SK-N-SH treated with all-trans-retinoic acid at 6 μM for 48 hours (cell line): Measurements from ENCODE around the gene P2RX2.

ENCODE experiments used
- ATAC-seq: fragments of 200-7000 bp; cut with Tn5 transposase; 3 replicates; pipeline ENCODE4 v1.9.1; 2020; ENCODE audit warnings: mild to moderate bottlenecking, moderate library complexity
- ARNTL ChIP-seq: fragments of 450-650 bp; formaldehyde crosslinking; IDR thresholded peaks from 2 replicates; pipeline ENCODE4 v1.5.0; 2020; ENCODE audit warnings: low read depth, mild to moderate bottlenecking, moderate library complexity, borderline replicate concordance
- BACH2 ChIP-seq: fragments of 250-450 bp; sonication (Bioruptor Pico); IDR thresholded peaks from 2 replicates; pipeline ENCODE4 v1.9.0; 2021; ENCODE audit warnings: mild to moderate bottlenecking, borderline replicate concordance
- CSDC2 ChIP-seq: fragments of 250-450 bp; sonication (Bioruptor Pico); IDR thresholded peaks from 2 replicates; pipeline ENCODE4 v1.5.0; 2020; ENCODE audit warnings: mild to moderate bottlenecking, moderate library complexity
- ESRRG ChIP-seq: fragments of 250-450 bp; sonication (Bioruptor Pico); IDR thresholded peaks from 2 replicates; pipeline ENCODE4 v1.6.1; 2021; ENCODE audit warnings: mild to moderate bottlenecking
- GLIS3 ChIP-seq: fragments of 250-450 bp; sonication (Bioruptor Pico); IDR thresholded peaks from 2 replicates; pipeline ENCODE4 v1.5.0; 2020; ENCODE audit warnings: mild to moderate bottlenecking, moderate library complexity
- ISL1 ChIP-seq: fragments of 250-450 bp; sonication (Bioruptor Pico); IDR thresholded peaks from 2 replicates; pipeline ENCODE4 v2.1.2; 2022; ENCODE audit warnings: mild to moderate bottlenecking, moderate library complexity
- PPARA ChIP-seq: fragments of 250-450 bp; sonication (Bioruptor Pico); IDR thresholded peaks from 2 replicates; pipeline ENCODE4 v1.5.0; 2020; ENCODE audit warnings: mild to moderate bottlenecking, borderline replicate concordance
- SNAI2 ChIP-seq: fragments of 250-450 bp; sonication (Bioruptor Pico); IDR thresholded peaks from 2 replicates; pipeline ENCODE4 v1.5.0; 2020; ENCODE audit warnings: mild to moderate bottlenecking, moderate library complexity
- TOX ChIP-seq: fragments of 250-450 bp; sonication (Bioruptor Pico); IDR thresholded peaks from 2 replicates; pipeline ENCODE4 v1.8.0; 2021; ENCODE audit warnings: mild to moderate bottlenecking, moderate library complexity, borderline replicate concordance
- ZC3H10 ChIP-seq: fragments of 250-450 bp; sonication (Bioruptor Pico); IDR thresholded peaks from 2 replicates; pipeline ENCODE4 v1.5.1; 2021; ENCODE audit warnings: mild to moderate bottlenecking, moderate library complexity
- ZFP3 ChIP-seq: fragments of 250-450 bp; sonication (Bioruptor Pico); IDR thresholded peaks from 2 replicates; pipeline ENCODE4 v1.5.0; 2020; ENCODE audit warnings: mild to moderate bottlenecking, moderate library complexity
- ZFP30 ChIP-seq: fragments of 450-650 bp; formaldehyde crosslinking; IDR thresholded peaks from 2 replicates; pipeline ENCODE4 v1.5.0; 2022; ENCODE audit warnings: mild to moderate bottlenecking, moderate library complexity
- ZNF565 ChIP-seq: fragments of 450-650 bp; formaldehyde crosslinking; conservative IDR thresholded peaks from 2 replicates; pipeline ENCODE4 v1.5.0; 2020; ENCODE audit warnings: low read depth, mild to moderate bottlenecking, moderate library complexity
- ZNF8 ChIP-seq: fragments of 450-650 bp; formaldehyde crosslinking; IDR thresholded peaks from 2 replicates; pipeline ENCODE4 v1.5.0; 2020; ENCODE audit warnings: mild to moderate bottlenecking, moderate library complexity
- TF ChIP-seq, protein P1 (sequence below): fragments of 250-450 bp; sonication (Bioruptor Pico); IDR thresholded peaks from 2 replicates; pipeline ENCODE4 v1.5.1; 2021; ENCODE audit warnings: mild to moderate bottlenecking, moderate library complexity
- TF ChIP-seq, protein P2 (sequence below): fragments of 250-450 bp; sonication (Bioruptor Pico); IDR thresholded peaks from 2 replicates; pipeline ENCODE4 v1.8.0; 2021; ENCODE audit warnings: low read depth, mild to moderate bottlenecking, moderate library complexity, borderline replicate concordance
- TF ChIP-seq, protein P3 (sequence below): fragments of 250-450 bp; sonication (Bioruptor Pico); IDR thresholded peaks from 2 replicates; pipeline ENCODE4 v1.5.1; 2020; ENCODE audit warnings: low read depth, mild to moderate bottlenecking, moderate library complexity
- TF ChIP-seq, protein P4 (sequence below): fragments of 250-450 bp; sonication (Bioruptor Pico); IDR thresholded peaks from 2 replicates; pipeline ENCODE4 v1.8.0; 2020; ENCODE audit warnings: mild to moderate bottlenecking, moderate library complexity, borderline replicate concordance

The P2RX2 gene

DNA sequence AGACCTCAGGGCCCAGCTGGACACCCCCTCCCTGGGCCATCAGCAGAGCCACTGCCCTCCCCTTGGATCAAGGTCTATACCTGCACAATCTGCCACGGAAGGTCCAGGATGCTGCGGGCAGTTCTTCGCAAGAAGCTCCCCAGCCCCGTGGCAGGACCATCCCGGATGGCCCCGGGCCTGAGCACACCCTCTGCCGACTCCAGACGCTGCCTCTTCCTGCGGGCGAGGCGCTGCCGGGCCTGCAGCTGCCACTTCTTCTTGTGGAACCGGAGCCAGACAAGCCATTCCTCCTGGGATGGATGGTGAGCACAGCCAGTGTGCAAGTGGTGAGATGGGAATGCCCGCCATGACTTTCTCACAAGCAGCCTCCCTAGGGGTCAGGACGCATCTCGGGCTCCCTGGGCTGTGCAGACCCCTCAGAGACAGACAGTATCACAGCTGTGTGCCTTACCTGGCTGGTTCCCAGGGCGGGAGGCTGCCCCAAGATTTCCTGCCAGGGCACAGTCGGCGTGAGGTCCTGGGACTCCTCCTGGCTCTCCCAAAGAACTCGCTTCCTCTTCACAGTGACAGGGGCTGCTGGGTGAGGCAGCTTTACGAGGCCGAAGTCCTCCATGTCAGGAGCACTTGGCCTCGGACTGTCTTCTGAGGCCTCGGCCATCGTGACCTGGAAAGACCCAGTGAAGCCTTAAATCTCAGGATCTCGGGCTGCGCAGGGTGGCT, 30.8 kb downstream of the P2RX2 start:
- TF ChIP-seq ARNTL: no peak
- TF ChIP-seq BACH2 (CRISPR knock-in tag): no peak
- no peak for TF ChIP-seq ZNF8 (CRISPR knock-in tag)
- TF ChIP-seq, protein P1, sequence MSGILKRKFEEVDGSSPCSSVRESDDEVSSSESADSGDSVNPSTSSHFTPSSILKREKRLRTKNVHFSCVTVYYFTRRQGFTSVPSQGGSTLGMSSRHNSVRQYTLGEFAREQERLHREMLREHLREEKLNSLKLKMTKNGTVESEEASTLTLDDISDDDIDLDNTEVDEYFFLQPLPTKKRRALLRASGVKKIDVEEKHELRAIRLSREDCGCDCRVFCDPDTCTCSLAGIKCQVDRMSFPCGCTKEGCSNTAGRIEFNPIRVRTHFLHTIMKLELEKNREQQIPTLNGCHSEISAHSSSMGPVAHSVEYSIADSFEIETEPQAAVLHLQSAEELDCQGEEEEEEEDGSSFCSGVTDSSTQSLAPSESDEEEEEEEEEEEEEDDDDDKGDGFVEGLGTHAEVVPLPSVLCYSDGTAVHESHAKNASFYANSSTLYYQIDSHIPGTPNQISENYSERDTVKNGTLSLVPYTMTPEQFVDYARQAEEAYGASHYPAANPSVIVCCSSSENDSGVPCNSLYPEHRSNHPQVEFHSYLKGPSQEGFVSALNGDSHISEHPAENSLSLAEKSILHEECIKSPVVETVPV (CRISPR knock-in tag): no peak
- no peak for TF ChIP-seq PPARA (CRISPR knock-in tag)
- TF ChIP-seq ZNF565 (CRISPR knock-in tag): no peak
- TF ChIP-seq ESRRG (CRISPR knock-in tag): no peak
- TF ChIP-seq SNAI2 (CRISPR knock-in tag): no peak
- TF ChIP-seq, protein P2, sequence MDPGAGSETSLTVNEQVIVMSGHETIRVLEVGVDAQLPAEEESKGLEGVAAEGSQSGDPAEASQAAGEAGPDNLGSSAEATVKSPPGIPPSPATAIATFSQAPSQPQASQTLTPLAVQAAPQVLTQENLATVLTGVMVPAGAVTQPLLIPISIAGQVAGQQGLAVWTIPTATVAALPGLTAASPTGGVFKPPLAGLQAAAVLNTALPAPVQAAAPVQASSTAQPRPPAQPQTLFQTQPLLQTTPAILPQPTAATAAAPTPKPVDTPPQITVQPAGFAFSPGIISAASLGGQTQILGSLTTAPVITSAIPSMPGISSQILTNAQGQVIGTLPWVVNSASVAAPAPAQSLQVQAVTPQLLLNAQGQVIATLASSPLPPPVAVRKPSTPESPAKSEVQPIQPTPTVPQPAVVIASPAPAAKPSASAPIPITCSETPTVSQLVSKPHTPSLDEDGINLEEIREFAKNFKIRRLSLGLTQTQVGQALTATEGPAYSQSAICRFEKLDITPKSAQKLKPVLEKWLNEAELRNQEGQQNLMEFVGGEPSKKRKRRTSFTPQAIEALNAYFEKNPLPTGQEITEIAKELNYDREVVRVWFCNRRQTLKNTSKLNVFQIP (CRISPR knock-in tag): no peak
- TF ChIP-seq CSDC2 (CRISPR knock-in tag): no peak
- no peak for TF ChIP-seq ZFP3 (CRISPR knock-in tag)
- TF ChIP-seq GLIS3 (CRISPR knock-in tag): no peak
- no peak for TF ChIP-seq ISL1
- TF ChIP-seq ZC3H10: no peak
- no peak for ATAC-seq

DNA sequence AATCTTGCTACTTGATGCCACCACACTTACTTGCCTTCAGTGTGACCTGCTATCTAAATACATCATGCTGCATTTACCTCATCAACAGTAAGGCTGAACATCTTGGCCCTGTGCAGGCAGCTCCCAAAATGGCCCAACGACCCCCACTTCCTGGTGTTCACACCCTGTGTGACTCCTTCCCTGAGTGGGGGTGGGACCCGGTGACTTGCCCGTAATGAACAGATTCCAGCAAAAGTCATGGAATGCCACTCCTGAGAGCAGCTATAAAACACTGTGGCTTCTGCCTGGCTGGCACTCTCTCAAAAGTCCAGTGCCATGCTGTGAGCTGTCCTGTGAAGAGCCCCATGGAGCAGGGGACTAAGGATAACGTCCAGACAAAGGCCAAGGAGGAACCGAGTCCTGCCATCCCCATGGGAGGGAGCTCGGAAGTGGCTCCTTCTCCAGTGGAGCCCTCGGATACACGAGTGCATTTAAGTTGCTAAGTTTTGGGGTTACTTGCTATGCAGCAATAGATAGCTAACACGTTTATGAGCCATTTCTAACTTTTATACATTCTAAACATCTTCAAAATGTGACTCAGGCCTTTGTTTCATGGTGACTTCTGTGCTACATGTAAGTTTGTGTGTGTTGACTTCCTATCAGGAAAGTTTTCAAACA, 33.0 kb downstream of the P2RX2 start:
- TF ChIP-seq ZNF565 (CRISPR knock-in tag) (no peak), ARNTL (no peak), BACH2 (CRISPR knock-in tag) (no peak)

DNA sequence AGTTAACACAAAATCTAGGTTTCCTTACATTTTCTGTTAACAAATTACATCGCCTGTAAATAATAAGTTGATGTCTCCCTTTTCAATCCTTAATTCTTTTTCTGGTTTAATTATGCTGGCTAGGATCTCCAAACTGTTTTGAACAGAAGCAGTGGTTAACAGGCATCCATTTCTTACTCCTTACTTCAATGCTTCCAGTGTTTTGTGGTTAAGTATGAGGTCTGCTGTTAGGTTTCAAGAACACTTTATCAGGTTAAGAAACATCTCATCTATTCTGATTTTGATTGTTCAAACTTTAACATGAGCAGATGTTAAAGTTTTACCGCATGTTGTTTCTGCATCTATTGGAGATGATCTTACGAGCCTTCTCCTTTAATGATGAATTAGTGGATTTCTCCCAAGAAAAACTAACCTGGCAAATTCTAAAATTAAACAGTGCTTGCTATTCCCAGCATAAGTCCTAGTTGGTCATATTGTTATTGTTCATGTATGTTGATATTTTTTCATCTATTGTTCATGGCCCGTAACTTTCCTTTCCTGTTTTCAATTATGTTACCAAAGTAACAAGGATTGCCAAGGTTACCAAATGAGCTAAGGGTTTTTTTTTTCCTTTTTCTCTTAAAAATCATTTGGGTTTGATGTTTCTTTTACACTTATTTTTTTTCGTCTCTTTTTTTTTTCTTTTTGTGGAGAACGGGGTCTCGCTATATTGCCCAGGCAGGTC, 35.2 kb downstream of the P2RX2 start:
- TF ChIP-seq ZFP30 (CRISPR knock-in tag): no peak
- no peak for TF ChIP-seq GLIS3 (CRISPR knock-in tag)
- TF ChIP-seq SNAI2 (CRISPR knock-in tag): no peak
- no peak for TF ChIP-seq BACH2 (CRISPR knock-in tag)
- TF ChIP-seq PPARA (CRISPR knock-in tag): no peak
- TF ChIP-seq ARNTL: no peak
- TF ChIP-seq ZFP3 (CRISPR knock-in tag): no peak
- no peak for TF ChIP-seq ESRRG (CRISPR knock-in tag)
- TF ChIP-seq TOX (CRISPR knock-in tag): no peak
- TF ChIP-seq CSDC2 (CRISPR knock-in tag): no peak
- TF ChIP-seq, protein P1 (CRISPR knock-in tag): no peak
- TF ChIP-seq, protein P3, sequence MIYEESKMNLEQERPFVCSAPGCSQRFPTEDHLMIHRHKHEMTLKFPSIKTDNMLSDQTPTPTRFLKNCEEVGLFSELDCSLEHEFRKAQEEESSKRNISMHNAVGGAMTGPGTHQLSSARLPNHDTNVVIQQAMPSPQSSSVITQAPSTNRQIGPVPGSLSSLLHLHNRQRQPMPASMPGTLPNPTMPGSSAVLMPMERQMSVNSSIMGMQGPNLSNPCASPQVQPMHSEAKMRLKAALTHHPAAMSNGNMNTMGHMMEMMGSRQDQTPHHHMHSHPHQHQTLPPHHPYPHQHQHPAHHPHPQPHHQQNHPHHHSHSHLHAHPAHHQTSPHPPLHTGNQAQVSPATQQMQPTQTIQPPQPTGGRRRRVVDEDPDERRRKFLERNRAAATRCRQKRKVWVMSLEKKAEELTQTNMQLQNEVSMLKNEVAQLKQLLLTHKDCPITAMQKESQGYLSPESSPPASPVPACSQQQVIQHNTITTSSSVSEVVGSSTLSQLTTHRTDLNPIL (CRISPR knock-in tag): no peak
- TF ChIP-seq, protein P4, sequence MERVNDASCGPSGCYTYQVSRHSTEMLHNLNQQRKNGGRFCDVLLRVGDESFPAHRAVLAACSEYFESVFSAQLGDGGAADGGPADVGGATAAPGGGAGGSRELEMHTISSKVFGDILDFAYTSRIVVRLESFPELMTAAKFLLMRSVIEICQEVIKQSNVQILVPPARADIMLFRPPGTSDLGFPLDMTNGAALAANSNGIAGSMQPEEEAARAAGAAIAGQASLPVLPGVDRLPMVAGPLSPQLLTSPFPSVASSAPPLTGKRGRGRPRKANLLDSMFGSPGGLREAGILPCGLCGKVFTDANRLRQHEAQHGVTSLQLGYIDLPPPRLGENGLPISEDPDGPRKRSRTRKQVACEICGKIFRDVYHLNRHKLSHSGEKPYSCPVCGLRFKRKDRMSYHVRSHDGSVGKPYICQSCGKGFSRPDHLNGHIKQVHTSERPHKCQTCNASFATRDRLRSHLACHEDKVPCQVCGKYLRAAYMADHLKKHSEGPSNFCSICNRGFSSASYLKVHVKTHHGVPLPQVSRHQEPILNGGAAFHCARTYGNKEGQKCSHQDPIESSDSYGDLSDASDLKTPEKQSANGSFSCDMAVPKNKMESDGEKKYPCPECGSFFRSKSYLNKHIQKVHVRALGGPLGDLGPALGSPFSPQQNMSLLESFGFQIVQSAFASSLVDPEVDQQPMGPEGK (CRISPR knock-in tag): no peak
- ATAC-seq: no peak

More for the DNA sequence above, 33.0 kb downstream of the P2RX2 start:
- ATAC-seq: no peak
